Stimulated activated CD8-positive, alpha-beta memory T cell treated with anti-CD3 and anti-CD28 coated beads, Interleukin-15, amount 100 ng/mL, for 1 hour (primary cell): ENCODE results near the gene SRPRB.
"Not testable (repeated sequence)": the region's sequence is repeated elsewhere in the genome, so short reads cannot be mapped to it uniquely, and the experiment has no call there.

Experiments used
- DNase-seq: peaks from one replicate; pipeline ENCODE4 v3.0.0-alpha.2; 2020; ENCODE audit warnings: low read depth

SRPRB gene

GRCh38 chr3:133777807-133778568, 27.6 kb upstream of the SRPRB start:
- DNase-seq, result no peak

- DNase-seq, result no peak
Measured at GRCh38 chr3:133779626-133780203, 25.9 kb upstream of the SRPRB start.

- not testable (repeated sequence) for DNase-seq
Measured at GRCh38 chr3:133780756-133781155, 24.9 kb upstream of the SRPRB start.

- no peak for DNase-seq
Measured at GRCh38 chr3:133781570-133781969, 24.0 kb upstream of the SRPRB start.

GRCh38 chr3:133782454-133782853, 23.2 kb upstream of the SRPRB start:
- DNase-seq, result no peak

- DNase-seq, result no peak
Measured at GRCh38 chr3:133783762-133784161, 21.9 kb upstream of the SRPRB start.

- DNase-seq, result no peak
Measured at GRCh38 chr3:133788024-133788423, 17.6 kb upstream of the SRPRB start.

- no peak for DNase-seq
Measured at GRCh38 chr3:133792171-133792763, 13.3 kb upstream of the SRPRB start.

GRCh38 chr3:133797396-133798105, 8.1 kb upstream of the SRPRB start:
- DNase-seq, result no peak

GRCh38 chr3:133799794-133800585, 5.6 kb upstream of the SRPRB start:
- DNase-seq, result no peak

GRCh38 chr3:133803469-133803868, 2.1 kb upstream of the SRPRB start:
- DNase-seq, result no peak

GRCh38 chr3:133804896-133805295, 719 bp upstream of the SRPRB start:
- no peak for DNase-seq

GRCh38 chr3:133805384-133805701, 272 bp upstream of the SRPRB start:
- DNase-seq, result no peak

- no peak for DNase-seq
Measured at GRCh38 chr3:133812872-133813271, 7.3 kb downstream of the SRPRB start.

- DNase-seq, result no peak
Measured at GRCh38 chr3:133815386-133815785, 9.8 kb downstream of the SRPRB start.

GRCh38 chr3:133820129-133820528, 14.5 kb downstream of the SRPRB start:
- no peak for DNase-seq

GRCh38 chr3:133820889-133821675, 15.5 kb downstream of the SRPRB start:
- DNase-seq, result no peak

- DNase-seq, result no peak
Measured at GRCh38 chr3:133821767-133822638, 16.4 kb downstream of the SRPRB start.

GRCh38 chr3:133824961-133825485, 19.4 kb downstream of the SRPRB start:
- DNase-seq, result no peak
